BJ (cell line): ENCODE measurements around the gene PKP2. TPM values are rescaled to one million over a fixed set of nuclear protein-coding genes. Genes with fewer than 3 reads are reported as not detected.

Experiments used
- CTCF ChIA-PET: fragments of 350-600 bp; formaldehyde crosslinking; extraction: SDS; loops from one replicate; lab custom pipeline; 2021; ENCODE audit warnings: antibody characterized with exemption, inconsistent platforms; lab: Yijun Ruan, JAX
- POLR2A ChIA-PET: fragments of 300-600 bp; sonication (Branson Sonifier 250); formaldehyde crosslinking; extraction: SDS; loops from one replicate; lab custom pipeline; 2021; ENCODE audit warnings: antibody characterized with exemption; lab: Charles Lee
- DNase-seq: peaks from one replicate; pipeline ENCODE4 v3.0.0-alpha.2; 2011; ENCODE audit warnings: low read depth
- H3K27me3 ChIP-seq: 2 replicates; pipeline ENCODE4 v1.6.0; 2011; ENCODE audit warnings: low read length; ENCODE audit not compliant: control insufficient read depth, insufficient read depth
- H3K36me3 ChIP-seq: 2 replicates; pipeline ENCODE4 v1.5.1; 2011; ENCODE audit warnings: low read length; ENCODE audit not compliant: control insufficient read depth, insufficient read depth
- H3K4me3 ChIP-seq: 2 replicates; pipeline ENCODE4 v1.5.1; 2011; ENCODE audit warnings: low read depth, mild to moderate bottlenecking, control low read depth, low read length
- CTCF ChIP-seq: IDR thresholded peaks from 2 replicates; pipeline ENCODE4 v1.5.1; 2011; ENCODE audit warnings: low read depth, mild to moderate bottlenecking, control low read depth, inconsistent platforms, low read length, moderate library complexity; ENCODE audit not compliant: insufficient read depth
- polyA plus RNA-seq: library from polyadenylated mRNA; depleted of rRNA; stranded (reverse); fragments of >200 nt; gene quantifications from 2 replicates; pipeline ENCODE4 v1.2.3, GENCODE V29; 2011

Gene PKP2
- polyA plus RNA-seq, 1 experiment, result 0.04 TPM

- Histone ChIP-seq H3K4me3 (no peak overlapping the region), H3K36me3 (no peaks in the 10 kb centered on the region), H3K27me3 (no peaks in the 10 kb centered on the region)
- no peak for TF ChIP-seq CTCF
- ChIA-PET CTCF (interaction anchor here (1.3 kb wide), 1 partner anchor 9 kb away, joined by 4 read pairs; no protein-coding TSS in a partner anchor), POLR2A (no interaction called here)
- DNase-seq, result no peak
Observed at GRCh38 chr12:32822344-32822743, 74.2 kb downstream of the PKP2 start.

GRCh38 chr12:32821710-32822109 is 74.9 kb downstream of the PKP2 start:
- DNase-seq, result no peak
- Histone ChIP-seq H3K36me3 (no peaks in the 10 kb centered on the region), H3K4me3 (no peak overlapping the region), H3K27me3 (no peaks in the 10 kb centered on the region)
- no peak for TF ChIP-seq CTCF
- POLR2A ChIA-PET, result no interaction called here
- CTCF ChIA-PET, result interaction anchor here (1.3 kb wide), 1 partner anchor 8 kb away, joined by 4 read pairs; no protein-coding TSS in a partner anchor

- no peaks in the 10 kb centered on the region for H3K27me3 ChIP-seq
- CTCF ChIA-PET, result interaction anchor here (1.3 kb wide), 1 partner anchor 8 kb away, joined by 4 read pairs; no protein-coding TSS in a partner anchor
- TF ChIP-seq CTCF, result no peak
- no peaks in the 10 kb centered on the region for H3K36me3 ChIP-seq
- POLR2A ChIA-PET, result no interaction called here
- no peak for DNase-seq
- H3K4me3 ChIP-seq, result no peak overlapping the region
Observed at GRCh38 chr12:32821293-32821692, 75.3 kb downstream of the PKP2 start.

- H3K27me3 ChIP-seq, result no peaks in the 10 kb centered on the region
- no peaks in the 10 kb centered on the region for H3K36me3 ChIP-seq
- no peak for TF ChIP-seq CTCF
- H3K4me3 ChIP-seq, result no peak overlapping the region
- CTCF ChIA-PET, result no interaction called here
- DNase-seq, result no peak
- POLR2A ChIA-PET, result no interaction called here
Observed at GRCh38 chr12:32820376-32820931, 76.1 kb downstream of the PKP2 start.

- DNase-seq, result no peak
- Histone ChIP-seq H3K4me3 (no peak overlapping the region), H3K27me3 (no peaks in the 10 kb centered on the region), H3K36me3 (no peaks in the 10 kb centered on the region)
- ChIA-PET CTCF (no interaction called here), POLR2A (no interaction called here)
- TF ChIP-seq CTCF, result no peak
Observed at GRCh38 chr12:32819424-32819823, 77.2 kb downstream of the PKP2 start.
